GM19240 (cell line): ENCODE measurements around the gene GSC.
"Not testable (repeated sequence)": the region's sequence is repeated elsewhere in the genome, so short reads cannot be mapped to it uniquely, and the experiment has no call there.

Source experiments
- DNase-seq: peaks from one replicate; pipeline ENCODE4 v3.0.0; 2011; ENCODE audit warnings: low spot score; ENCODE audit not compliant: insufficient read length

GSC gene

GRCh38 chr14:94769391-94770250, at the start of gene GSC:
Gene GSC, minus strand, starts transcription at chr14:94770113. Its CDS starts 98 bp downstream, at chr14:94770015.
- no peak for DNase-seq

GRCh38 chr14:94819531-94819930, 49.6 kb upstream of the GSC start:
- no peak for DNase-seq

GRCh38 chr14:94816113-94816512, 46.2 kb upstream of the GSC start:
- no peak for DNase-seq

GRCh38 chr14:94805680-94806288, 35.9 kb upstream of the GSC start:
- no peak for DNase-seq

- DNase-seq: no peak
These were observed 31.3 kb upstream of the GSC start for GRCh38 chr14:94801225-94801624.

GRCh38 chr14:94800764-94801163, 30.9 kb upstream of the GSC start:
- not testable (repeated sequence) for DNase-seq

GRCh38 chr14:94797887-94798286, 28.0 kb upstream of the GSC start:
- no peak for DNase-seq

GRCh38 chr14:94796278-94796677, 26.4 kb upstream of the GSC start:
- DNase-seq: no peak

GRCh38 chr14:94795372-94795771, 25.5 kb upstream of the GSC start:
- DNase-seq: no peak

- DNase-seq: no peak
These were observed 24.0 kb upstream of the GSC start for GRCh38 chr14:94793901-94794300.

GRCh38 chr14:94787655-94788054, 17.7 kb upstream of the GSC start:
- no peak for DNase-seq

GRCh38 chr14:94787092-94787491, 17.2 kb upstream of the GSC start:
- DNase-seq: no peak

GRCh38 chr14:94780536-94781399, 10.9 kb upstream of the GSC start:
- no peak for DNase-seq

GRCh38 chr14:94779713-94780112, 9.8 kb upstream of the GSC start:
- DNase-seq: no peak

GRCh38 chr14:94775871-94776210, 5.9 kb upstream of the GSC start:
- no peak for DNase-seq

GRCh38 chr14:94775091-94775870, 5.4 kb upstream of the GSC start:
- no peak for DNase-seq

- DNase-seq: no peak
These were observed 4.6 kb upstream of the GSC start for GRCh38 chr14:94774344-94775090.

- DNase-seq: no peak
These were observed 3.9 kb upstream of the GSC start for GRCh38 chr14:94773655-94774343.

GRCh38 chr14:94773061-94773648, 3.2 kb upstream of the GSC start:
- no peak for DNase-seq

GRCh38 chr14:94772548-94772947, 2.6 kb upstream of the GSC start:
- no peak for DNase-seq
